ENCODE results near the gene PSORS1C2.

PSORS1C2 gene

DNA sequence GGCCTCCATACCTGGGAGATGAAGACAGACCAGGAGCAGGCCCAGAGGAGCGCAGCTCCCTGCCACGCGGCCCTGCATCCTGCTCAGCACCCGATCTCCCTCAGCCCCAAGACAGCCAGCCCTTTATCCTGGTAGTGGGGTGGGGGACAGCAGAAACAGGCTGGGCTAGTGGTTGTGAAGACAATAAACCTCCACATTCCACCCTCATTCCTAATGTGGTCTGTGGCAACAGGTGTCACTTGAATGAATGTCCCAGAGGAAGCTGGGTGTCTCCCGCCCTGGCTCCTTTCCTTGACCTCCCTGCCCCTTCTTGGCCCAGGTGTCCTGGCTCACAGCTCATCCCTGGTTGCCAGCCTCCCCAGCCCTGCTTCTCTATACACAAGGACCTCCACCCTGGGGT is 26.4 kb downstream of the PSORS1C2 start, which contains the start of gene C6orf15:
C6orf15 (minus strand) TSS at position 98 of the 400 bp plus-strand sequence; CDS start at position 78, 20 bp downstream.
- DNase-seq = no peak

DNA sequence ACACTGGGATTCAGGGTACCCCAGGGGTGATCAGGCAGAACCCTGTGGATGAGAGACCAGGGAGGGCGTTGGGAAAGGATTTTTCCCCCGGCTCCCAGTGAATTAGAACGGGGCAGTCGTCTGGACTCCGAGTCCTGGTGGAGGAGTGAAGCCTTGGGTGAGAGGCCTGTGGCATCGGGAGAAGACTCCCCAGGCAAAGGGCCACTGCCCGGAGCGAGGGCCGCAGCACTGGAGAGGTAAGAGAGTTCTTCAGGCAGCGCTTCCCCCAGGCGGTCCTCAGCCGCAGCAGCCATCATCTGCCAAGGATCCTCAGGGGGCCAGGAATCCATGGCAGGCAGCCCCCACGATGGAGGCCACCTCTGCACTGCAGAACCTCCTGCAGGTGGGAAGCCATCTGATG is 27.2 kb downstream of the PSORS1C2 start:
- no peak for DNase-seq

DNA sequence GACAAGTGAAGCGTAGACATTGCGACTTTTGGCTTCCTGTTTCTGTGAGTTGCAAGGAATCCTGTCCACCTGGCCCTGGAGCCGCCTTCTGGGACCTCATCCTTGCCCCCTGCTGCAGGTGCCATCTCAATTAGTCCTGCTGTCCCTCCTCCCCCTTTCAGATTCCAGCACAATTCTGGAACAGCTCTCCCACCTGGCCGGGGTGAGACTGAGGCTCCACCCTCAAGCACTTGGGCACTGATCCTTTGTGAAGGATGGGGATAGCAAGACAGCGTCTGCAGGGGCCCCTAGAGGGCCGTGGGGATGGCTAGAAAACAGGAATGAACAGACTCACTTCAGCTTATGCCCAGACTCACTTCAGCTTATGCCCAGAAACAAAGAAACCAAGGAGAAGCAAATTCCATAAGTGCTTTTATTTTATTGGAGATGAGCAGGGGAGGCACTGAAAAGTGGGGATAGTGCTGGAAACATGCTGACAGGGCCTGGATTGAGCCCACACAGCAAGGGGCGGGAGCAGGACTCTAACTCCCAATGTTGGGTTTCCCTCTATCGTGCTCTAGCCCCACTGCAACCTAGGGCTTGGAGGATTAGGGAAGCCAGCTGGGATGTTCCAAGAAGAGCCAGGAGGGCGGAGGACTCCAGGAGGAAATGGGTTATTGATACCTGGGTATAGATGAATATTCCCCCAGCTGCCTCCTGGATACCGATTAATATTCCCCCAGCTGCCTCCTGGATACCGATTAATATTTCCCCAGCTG is 27.9 kb downstream of the PSORS1C2 start:
- DNase-seq = no peak

DNA sequence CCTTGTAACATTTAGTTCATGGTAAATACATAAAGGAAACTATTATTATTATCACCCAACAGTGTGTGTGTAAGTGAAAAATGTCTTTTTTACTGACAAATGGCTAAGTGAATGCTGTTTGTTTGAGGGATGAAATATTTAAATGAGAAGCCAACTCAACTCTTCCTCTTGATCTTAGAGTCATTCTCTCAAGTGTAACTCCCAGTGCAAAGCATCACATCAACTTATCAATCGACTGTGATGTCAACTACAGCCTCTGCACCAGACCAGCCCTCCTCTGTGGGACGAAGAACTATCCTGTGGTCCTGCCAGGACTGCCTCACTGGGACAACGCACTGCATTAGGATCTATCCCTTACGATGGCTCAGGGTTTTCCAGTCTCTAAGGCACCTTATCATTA is 31.8 kb downstream of the PSORS1C2 start:
- DNase-seq = no peak

DNA sequence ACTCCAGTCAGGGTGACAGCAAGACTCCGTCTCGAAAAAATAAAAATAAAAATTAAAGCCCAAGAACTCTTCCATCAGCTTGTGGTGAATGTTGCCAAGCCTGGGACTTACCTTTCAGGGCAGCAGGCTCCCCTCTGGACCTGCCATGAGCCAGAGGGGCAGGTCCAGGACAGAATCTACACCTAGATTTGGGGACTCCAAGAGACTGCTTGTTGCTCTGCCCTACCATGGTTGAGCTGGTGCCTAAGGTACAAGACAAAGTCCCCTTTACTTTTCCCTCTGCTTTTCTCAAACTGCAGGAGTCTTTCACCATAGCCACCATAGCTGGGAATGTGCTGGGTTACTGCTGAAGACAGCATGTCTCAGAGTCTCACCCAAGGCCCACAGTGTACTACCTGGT is 35.7 kb downstream of the PSORS1C2 start:
- DNase-seq = no peak

DNA sequence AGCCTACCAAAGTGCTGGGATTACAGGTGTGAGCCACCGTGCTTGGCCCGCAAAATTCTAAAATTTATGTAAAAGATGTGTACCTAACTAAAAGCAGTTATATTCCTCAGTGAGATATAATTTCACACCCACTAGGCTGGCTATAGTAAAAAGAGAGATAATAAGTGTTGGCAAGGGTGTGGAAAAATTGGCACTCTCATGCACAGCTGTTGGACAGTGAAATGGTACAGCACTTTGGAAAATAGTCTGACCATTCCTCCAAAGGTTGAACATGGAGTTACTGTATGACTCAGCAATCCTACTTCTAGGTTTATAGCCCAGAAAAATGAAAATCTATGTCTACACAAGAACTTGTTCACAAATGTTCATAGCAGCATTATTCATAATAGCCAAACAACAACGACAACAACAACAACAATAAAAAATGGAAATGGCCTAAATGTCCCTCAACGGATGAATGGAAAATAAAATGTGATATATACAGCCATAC is 40.4 kb downstream of the PSORS1C2 start:
- DNase-seq = no peak

DNA sequence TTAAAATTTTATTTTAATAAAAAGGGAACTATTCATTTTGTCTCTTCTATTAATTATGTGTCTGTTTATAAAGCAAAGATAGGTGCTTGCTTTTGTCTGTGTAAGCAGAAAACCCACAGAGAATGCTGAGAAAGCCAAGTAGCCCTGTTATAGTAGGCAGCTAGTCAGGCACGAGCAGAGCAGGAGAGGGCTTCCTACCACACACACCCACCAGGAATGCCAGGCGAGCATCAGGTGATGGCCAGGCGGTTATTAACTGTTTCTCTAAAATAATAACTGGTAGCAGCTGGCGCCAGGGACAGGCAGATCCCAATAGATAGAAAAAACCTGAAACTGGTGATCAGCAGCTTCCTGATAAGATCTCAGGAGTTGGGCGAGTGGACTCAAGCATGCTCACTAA is 42.2 kb downstream of the PSORS1C2 start:
- no peak for DNase-seq

DNA sequence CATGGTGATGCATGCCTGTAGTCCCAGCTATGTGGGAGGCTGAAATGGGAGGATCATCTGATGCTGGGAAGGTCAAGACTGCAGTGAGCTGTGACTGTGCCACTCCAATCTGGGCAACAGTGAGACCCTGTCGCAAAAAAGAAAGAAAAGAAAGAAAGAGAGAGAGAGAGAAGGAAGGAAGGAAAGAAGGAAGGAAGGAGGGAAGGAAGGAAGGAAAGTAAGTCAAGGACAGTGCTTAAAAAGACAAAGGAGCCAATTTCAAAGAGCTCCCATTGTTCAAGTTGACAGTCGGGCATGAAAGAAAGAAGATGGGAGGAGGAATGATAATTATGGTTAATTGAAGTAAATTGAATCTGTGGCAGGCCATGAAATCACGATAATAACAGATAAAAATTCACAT is 42.7 kb downstream of the PSORS1C2 start:
- no peak for DNase-seq

DNA sequence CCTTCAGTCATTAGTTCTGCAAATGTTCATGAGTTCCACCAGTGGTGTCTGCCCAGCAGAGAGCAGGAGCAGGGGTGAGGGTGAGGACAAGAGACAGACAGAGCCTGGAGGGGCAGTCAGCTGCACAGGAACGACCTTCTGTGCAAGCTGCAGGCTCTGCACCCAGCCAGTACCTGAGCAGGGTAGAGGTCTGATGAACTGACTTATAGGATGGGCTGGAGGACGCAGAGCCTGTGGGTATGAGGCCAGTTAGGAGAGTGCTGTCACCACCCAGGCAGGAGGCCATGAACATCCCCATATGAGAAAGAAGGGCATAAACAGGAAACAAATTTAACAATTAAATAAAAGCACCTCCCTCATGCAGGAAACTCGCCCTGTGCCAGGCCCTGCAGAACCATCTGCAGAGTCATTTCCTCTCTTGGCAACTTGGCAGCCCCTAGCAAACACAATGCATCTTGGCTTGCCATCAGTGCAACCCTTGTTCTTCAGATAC is 44.4 kb downstream of the PSORS1C2 start:
- DNase-seq = peak; percentile 59

DNA sequence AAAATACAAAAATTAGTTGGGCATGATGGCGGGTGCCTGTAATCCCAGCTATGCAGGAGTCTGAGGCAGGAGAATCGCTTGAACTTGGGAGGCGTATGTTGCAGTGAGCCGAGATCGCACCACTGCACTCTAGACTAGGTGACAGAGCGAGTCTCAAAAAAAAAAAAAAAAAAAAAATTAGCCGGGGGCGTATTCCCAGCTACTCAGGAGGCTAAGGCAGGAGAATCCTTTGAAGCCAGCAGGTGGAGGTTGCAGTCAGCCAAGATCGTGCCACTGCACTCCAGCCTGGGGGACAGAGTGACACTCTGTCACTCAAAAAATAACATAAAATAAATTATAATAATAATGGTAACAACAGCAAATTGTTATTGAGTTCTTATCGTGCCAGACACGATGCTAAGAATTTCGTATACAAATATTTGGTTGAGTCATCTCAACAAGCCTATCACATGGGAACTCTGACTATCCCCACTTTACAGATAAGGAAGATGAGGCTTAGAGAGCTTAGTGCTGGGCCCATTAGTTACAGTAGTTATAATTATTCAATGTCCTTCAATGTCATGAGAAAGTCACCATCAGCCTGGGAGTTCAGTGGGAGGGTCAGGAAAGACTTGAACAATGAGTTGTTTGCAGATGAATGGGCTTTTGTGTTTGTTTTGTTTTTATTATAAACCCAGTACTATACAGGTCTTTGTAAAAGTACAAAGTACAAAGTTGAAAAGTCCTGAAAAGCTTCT is 45.9 kb downstream of the PSORS1C2 start:
- no peak for DNase-seq

DNA sequence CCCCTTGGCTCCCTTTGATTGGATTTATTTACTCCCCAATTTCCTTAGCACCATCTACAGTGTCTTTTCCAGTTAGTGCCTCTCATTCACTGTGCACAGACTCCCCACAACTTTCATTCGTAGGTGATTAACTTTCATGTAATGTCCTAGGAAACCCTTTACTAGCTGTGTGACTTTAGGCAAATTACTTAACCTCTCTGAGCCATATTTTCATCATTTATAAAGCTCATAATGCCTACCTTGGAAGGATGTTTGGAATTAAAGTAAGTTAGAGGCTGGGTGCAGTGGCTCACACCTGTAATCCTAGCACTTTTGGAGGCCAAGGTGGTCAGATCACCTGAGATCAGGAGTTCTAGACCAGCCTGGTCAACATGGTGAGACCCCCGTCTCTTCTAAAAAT is 46.6 kb downstream of the PSORS1C2 start:
- no peak for DNase-seq

DNA sequence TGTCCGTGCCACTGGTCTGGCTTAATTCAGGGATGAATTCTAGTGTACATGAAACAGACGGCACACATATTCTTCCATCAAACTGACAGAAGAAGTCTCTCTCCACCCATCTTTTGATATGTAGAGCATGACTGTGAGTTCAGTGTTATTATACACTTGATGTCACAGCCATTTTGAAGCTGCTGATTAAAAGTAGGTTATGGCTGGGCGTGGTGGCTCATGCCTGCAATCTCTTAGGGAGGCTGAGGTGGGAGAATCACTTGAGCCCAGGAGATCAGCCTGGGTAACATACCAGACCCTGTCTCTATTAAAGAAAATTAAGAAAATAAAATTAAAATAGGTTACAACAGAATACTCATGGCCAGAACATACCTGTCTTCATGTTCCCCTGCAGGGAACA is 47.2 kb downstream of the PSORS1C2 start:
- DNase-seq = no peak

DNA sequence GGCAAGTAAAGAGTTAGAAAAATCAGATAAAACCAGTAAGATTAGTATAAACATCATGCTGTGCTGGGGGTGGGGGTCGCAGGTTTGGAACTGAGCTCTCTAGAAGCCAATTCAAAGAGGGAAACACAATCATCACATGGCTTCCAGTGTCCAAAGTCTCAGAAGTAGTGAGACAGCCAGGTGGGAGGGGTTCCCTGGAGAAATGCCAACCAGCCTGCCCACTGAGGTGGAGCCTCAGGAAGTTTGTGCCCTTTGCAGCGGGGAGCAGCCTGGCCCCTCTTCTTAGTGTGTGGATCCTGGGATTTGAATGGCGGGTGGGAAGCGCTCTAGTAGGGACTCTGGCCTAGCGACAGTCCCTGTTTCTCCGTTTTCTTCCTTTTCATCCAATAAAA is 47.9 kb downstream of the PSORS1C2 start:
- no peak for DNase-seq

DNA sequence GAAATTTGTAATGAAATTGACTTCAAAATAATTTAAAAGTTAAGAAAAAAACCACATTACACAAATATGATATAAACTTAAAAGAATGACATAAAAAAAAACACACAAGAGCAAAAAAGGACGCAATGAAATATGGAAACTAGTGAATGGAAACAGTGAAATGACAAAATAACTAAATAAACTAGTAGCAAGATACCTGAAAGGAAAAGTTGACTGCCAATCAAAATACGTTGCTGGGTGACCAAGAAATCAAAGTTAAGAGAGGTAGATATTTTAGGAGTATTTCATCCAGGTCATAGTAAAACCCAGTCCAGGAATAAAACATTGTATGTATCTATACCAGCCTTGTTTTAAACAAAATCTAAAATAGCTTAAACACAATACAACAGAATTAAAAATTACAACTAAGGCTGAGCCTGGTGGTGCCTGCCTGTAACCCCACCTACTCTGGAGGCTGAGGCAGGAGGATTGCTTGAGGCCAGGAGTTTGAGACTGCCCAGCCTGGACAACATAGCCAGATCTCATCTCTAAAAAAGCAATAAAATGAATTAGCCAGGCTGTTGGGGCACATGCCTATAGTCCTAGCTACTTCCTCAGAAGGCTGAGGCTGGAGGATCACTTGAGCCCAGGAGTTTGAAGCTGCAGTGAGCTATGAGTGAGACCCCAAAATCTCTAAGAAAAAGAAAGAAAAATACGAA is 48.4 kb downstream of the PSORS1C2 start:
- DNase-seq = no peak

Measured in activated CD8-positive, alpha-beta memory T cell treated with anti-CD3 and anti-CD28 coated beads, Interleukin-2, amount 50 U/mL, for 48 hours (primary cell).